H4 (cell line): ENCODE results near the gene BBIP1. TPM values are rescaled to one million over a fixed set of nuclear protein-coding genes. Genes with fewer than 3 reads are reported as not detected.
"Not testable (repeated sequence)": the region's sequence is repeated elsewhere in the genome, so short reads cannot be mapped to it uniquely, and the experiment has no call there.

Source experiments
- DNase-seq: peaks from one replicate; pipeline ENCODE4 v3.0.0-alpha.2; 2015; ENCODE audit warnings: low spot score
- total RNA-seq: library from RNA; depleted of rRNA; stranded (reverse); fragments of >200 nt; shearing (Covaris generic); gene quantifications from 2 replicates; pipeline ENCODE4 v1.2.3, GENCODE V29; 2014

The BBIP1 gene
- total RNA-seq, 1 experiment from 2014 or later: 43.3 TPM

DNA sequence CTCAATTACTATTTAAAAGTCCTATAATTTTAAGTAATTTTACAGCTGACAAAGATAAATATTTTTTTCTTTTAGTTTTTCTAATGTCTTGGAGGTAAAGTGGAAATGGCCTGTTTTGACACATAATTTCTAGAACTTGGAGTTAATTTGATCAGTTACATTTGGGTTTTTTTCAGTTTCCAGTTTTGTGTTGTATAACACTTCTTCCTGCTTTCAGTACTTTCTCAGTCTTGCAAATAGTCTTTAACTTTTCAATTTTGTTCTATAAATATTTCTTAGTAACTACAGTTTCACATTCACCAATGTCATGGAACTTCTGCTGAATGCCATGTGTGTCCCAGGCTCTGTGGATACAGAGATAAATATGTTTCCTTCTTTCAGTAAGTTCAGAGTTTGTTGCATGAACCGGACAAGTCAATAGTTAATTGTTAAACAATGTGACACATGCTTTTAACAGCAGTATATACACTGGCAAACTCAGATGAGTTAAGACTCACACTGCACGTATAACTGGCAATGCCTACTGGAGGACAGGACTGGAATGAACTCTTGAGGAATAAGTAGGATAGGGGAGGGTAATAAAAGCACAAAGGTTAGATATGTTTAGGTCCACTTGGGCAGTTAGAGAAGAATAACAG is 5.0 kb upstream of the BBIP1 start:
- no peak for DNase-seq

DNA sequence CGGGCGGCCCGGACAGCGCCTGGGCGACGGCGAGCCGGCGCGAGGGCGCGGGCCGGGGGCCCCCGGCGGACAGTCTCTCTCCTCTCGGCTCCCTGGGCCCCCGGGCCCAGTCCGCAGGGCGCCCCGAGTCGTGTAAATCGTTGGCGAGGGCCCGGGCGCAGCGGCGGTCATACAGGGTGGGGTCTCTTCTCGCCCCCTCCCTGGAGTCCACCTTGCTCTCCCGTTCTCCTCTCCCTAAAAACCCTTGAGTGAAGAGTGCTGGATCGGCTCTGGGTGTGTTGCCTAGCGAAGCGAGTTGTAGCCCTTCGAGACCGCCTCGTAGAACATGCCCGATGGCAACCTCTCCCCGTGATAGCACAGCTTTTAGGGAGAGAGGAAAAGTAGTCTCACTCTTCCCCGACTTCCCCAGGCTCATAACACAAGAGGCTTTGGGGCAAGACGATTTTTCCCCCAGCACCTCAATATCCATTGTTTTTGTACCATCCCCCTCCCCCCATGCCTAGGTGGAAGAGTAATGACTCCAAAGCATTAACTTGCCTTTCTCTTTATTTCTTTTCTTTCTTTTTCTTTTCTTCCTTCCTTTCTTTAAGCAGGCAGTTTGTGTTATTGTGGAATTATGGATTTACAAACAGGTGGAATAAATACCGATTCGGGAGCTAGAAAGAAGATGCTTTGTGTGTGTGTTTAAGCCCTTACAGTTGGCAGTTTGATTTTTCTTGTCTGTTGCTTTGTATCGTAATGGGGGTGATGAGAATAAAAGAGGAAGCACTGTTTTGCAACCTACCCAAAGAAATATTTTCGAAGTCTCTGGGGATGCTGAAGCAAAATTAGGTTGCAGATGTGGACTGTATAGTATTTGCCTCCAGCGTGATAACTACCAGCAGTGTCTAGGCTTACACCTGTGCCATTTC is 1.2 kb upstream of the BBIP1 start:
- peak; percentile 19 for DNase-seq

GRCh38 chr10:110919349-110919931 is 460 bp upstream of the BBIP1 start, which contains the start of gene SHOC2:
SHOC2 (plus strand) TSS chr10:110919604; CDS start chr10:110964359, 44,755 bp downstream.
- no peak for DNase-seq

DNA sequence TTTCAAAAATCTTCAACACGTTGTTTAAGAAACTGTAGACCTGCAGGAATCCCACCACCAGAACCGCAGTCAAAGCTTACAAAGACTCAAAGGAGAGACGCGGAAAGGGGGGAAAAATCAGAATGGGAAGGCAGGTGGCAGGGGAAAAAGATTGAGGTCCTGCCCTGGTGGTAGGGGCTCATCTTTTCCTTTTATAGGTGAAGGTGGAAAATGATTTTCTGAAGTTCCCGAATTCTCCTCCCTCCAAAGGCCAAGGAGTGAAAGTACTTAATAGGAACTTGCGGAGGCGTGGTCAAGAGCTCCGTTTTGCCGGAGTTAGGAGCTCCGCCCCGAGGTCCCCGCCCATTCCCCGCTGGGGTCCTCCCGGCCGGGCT is 724 bp downstream of the BBIP1 start:
- DNase-seq: peak; percentile 93

DNA sequence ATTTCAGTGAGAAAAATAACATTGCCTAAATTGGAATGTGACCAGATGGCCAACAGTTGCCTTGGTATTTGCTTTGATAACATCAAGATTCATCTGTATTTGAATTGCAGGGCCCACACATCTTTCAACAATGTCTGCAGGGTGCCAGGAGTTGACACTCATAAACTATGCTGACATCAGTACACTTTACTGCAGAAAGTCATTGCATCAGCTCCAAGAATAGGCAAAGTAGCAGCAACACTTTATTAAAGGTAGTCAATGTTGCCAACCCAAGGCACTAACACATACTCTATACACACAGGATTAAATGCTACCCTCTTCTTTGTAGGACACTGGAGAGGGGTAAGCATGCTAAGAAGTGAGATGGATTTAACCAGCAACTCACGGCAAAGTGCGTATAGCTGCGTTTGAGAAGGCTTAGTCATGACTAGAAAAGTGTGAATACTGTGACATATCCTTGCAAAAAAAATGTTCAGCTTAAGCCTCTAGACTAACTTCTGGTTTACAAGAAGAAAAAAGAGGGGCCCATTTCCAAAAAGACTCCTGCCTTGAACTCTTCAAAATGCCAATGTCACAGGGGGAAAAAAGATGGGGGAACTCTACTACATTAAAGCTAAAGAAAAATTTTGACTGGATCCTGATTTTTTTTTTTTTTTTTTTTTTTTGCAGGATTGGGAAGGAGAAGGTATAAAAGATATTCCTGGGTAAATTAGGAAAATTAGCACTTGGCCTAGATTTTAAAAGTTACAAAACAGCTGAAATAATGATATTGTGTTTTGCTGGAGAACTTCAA is 2.2 kb downstream of the BBIP1 start:
- no peak for DNase-seq

GRCh38 chr10:110915600-110915999 is 3.4 kb downstream of the BBIP1 start:
- DNase-seq: not testable (repeated sequence)

DNA sequence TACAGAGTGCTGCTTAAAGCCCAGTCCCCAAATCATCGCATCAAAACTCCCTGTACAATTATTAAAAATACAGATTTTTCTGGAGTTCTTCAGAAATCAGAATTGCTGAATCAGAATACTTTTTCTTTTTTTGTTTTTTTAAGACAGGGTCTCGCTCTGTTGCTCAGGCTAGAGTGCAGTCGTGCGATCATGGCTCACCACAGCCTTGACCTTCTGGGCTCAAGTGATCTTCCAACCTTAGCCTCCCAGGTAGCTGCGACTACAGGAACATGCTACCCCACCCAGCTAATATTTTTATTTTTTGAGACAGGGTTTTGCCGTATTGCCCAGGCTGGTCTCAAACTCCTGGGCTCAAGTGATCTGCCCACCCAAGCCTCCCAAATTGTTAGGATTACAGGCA is 3.9 kb downstream of the BBIP1 start:
- no peak for DNase-seq

DNA sequence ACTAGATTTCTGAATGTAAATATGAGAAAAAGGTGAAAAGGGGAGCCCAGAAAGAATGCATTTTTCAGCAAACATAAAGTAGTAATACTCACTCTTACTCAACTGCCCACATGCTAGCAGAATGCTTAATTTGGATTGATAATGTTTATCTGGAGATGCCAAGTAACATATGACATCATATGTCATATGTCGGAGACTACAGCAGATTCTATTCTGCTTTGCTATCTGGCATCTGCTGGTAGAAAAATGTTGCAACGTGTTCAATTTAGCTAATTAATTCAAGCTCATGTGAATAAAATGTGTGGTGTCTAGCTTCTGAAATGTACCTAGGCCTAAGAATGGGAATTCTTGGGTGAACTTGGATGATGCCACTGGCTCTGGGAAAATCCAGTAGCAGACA is 4.5 kb downstream of the BBIP1 start:
- DNase-seq: no peak

DNA sequence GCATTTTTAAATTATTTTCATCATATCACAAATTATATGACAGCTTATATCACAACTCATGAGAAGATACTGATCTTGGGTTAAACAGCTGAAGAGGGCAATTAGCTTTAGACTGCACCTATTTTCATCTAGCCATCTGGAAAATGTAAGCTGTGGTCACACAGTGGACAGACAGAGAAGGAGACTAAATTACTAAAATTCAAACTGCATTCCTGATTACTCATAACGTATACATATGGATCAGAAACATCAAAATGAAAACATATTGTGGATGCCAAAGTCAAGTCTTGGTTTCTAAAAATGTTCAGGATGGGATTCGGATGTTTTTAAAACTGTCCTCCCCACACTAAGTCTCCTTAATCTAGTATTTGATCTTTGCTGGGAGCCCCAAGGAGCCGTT is 6.6 kb downstream of the BBIP1 start:
- DNase-seq: no peak

DNA sequence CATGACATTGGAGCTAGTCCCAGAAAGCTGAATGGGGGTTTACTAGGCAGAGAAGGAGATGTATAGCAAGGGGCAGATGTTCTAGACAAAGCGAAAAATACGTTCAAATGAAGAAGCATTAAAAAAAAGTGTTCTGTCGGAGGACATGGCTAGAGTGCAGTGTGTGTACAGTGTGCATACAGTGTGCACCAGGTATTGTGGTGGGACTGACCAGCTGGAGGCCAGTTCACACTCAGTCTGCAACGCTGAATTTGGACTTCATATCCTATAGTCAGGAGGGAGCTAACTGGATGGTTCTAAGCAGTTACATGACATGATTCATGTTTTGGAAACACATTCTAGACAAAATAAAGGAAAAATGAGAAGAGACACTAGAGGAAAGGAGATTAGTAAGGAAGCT is 8.8 kb downstream of the BBIP1 start:
- DNase-seq: no peak

DNA sequence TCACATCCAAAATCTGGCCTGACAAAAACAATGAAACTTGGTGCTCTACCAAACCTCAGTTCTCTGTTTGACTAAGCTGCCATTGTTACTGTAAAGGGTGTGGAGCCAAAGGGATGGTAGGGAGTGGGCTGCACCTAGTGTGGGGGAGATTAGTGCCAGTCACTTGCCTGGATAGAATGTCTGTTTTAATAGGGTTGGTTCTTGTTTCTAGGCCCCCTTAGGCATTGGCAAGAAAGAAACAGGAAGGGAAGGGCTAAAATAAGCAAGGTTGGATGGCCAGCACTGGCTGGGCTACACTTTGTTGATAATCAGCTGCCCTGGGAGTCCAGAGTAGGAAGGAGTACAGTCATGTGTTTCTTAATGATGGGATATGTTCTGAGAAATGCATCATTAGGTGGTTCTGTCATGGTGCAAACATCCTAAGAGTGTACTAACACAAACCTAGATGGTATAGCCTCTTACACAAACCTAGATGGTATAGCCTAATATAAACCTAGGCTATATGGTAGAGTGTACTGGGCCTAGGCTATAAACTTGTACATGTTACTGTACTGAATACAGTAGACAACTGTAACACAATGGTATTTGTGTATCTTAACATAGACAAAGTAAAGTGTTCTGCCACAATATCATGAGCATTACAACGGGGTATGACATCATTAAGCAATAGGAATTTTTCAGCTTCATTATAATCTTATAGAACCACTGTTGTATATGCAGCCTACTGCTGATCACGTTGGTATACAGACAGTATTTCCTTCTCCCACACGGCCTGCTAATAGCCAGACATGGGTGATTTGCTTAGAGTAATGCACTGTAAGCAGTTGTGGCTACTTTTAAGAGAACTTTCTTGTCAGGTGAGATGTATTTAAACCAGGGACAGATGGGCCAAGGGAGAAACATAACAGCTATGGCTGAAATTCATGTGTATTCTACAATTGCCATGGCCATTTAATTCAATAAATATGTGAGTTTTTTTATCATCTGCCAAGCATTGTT is 15.4 kb downstream of the BBIP1 start:
- DNase-seq: no peak

- DNase-seq: peak; percentile 35
Measured at GRCh38 chr10:110901954-110902819, 16.8 kb downstream of the BBIP1 start.

DNA sequence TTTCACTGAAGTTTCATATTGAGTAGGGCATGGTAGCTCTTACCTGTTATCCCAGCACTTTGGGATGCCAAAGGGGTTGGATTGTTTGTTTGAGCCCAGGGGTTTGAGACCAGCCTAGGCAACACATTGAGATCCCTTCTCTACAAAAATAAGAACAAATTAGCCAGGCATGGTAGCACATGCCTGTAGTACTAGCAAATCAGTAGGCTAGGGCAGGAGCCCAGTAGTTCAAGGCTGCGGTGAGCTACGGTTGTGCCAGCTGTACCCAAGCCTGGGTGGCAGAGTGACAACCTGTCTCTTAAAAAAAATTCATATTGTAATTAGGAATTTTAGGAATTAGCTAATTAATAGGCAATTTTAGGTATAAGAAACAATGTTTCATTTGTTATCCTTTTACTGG is 18.0 kb downstream of the BBIP1 start:
- no peak for DNase-seq

DNA sequence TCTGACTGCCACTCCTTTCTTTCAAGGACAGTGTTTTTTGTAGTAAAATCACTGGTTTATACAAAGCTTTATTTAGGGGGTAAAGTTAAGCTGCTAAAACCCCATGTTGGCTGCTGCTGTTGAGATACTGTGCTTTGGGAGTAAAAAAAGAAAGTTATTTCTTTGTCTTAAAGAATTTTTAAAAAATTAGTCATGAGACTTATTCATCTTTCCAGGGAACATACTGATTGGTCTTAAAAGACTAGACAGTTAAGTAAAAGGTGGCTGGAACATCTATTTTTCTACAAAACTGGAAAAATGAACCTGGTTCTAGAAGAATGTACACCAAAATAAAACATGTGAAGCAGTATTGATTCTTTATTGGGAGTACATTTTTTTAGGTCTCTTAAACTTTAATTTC is 20.6 kb downstream of the BBIP1 start:
- DNase-seq: no peak

- DNase-seq: no peak
Measured at GRCh38 chr10:110897184-110897583, 21.8 kb downstream of the BBIP1 start.

DNA sequence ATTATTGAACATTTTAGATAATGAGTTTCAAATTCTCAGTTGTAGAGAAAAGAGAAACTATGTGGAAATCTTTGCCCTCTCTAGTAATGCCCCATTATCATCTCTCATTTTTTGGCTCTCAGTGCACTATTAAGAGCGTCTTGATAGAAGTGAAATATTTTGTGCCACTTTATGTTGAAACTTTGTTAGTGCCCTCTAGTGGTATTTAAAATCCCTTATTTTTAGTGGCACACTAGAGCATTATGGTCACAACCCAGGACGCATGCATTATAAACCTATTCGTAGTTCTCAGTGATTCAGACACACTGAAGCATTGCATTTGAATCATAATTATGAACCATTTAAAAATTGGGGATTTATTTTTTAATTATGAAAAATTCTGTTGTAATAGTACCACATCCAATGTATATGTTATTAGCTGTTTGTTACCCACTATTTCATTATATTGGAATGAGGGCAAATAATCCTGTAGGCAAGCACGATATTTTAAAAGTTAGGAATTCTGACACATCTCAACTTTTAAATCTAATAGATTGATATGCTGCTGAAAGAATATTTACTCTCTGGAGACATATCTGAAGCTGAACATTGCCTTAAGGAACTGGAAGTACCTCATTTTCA is 25.3 kb downstream of the BBIP1 start:
- DNase-seq: peak; percentile 43

- no peak for DNase-seq
Measured at GRCh38 chr10:110892602-110893288, 26.2 kb downstream of the BBIP1 start.

GRCh38 chr10:110887560-110887959 is 31.4 kb downstream of the BBIP1 start:
- no peak for DNase-seq
